OCI-LY1 (cell line): ENCODE measurements around the gene CLCN6.

ENCODE experiments used
- H2AFZ ChIP-seq: fragments of 200-600 bp; sonication (generic), shearing (Covaris generic); 2 replicates; pipeline ENCODE4 v1.6.0; 2014; ENCODE audit warnings: antibody characterized with exemption, mild to moderate bottlenecking, low read length
- H3F3A ChIP-seq: fragments of 200-600 bp; sonication (generic), shearing (Covaris generic); 2 replicates; pipeline ENCODE4 v1.6.0; 2014; ENCODE audit warnings: mild to moderate bottlenecking, antibody characterized with exemption, low read length, moderate library complexity; ENCODE audit not compliant: insufficient read depth
- H3K27ac ChIP-seq: fragments of 200-600 bp; sonication (generic); 2 replicates; pipeline ENCODE4 v1.5.1; 2014; ENCODE audit warnings: low read length, mixed run types, mild to moderate bottlenecking, low read depth; ENCODE audit not compliant: poor library complexity, severe bottlenecking
- H3K27me3 ChIP-seq: fragments of 200-600 bp; sonication (generic); 2 replicates; pipeline ENCODE4 v1.6.0; 2014; ENCODE audit warnings: antibody characterized with exemption, mild to moderate bottlenecking, low read length, moderate library complexity; ENCODE audit not compliant: insufficient read depth
- H3K36me3 ChIP-seq: fragments of 200-600 bp; sonication (generic); 2 replicates; pipeline ENCODE4 v1.6.1; 2014; ENCODE audit warnings: mild to moderate bottlenecking, antibody characterized with exemption, low read length, moderate library complexity, mixed read lengths; ENCODE audit not compliant: insufficient read depth
- H3K4me1 ChIP-seq: fragments of 200-600 bp; sonication (generic); 2 replicates; pipeline ENCODE4 v1.5.1; 2014; ENCODE audit warnings: mild to moderate bottlenecking, low read length, moderate library complexity; ENCODE audit not compliant: insufficient read depth, severe bottlenecking
- H3K4me2 ChIP-seq: fragments of 200-600 bp; sonication (generic), shearing (Covaris generic); 2 replicates; pipeline ENCODE4 v1.6.1; 2014; ENCODE audit warnings: low read length
- H3K4me3 ChIP-seq: fragments of 200-600 bp; sonication (generic); 2 replicates; pipeline ENCODE4 v1.5.1; 2014; ENCODE audit warnings: low read length, low read depth, mild to moderate bottlenecking, mixed read lengths; ENCODE audit not compliant: poor library complexity, severe bottlenecking
- H3K79me2 ChIP-seq: fragments of 200-600 bp; shearing (Covaris generic); 2 replicates; pipeline ENCODE4 v1.6.1; 2016; ENCODE audit warnings: mixed run types, low read length, mixed read lengths; ENCODE audit not compliant: insufficient read depth
- H3K9ac ChIP-seq: fragments of 200-600 bp; sonication (generic), shearing (Covaris generic); 2 replicates; pipeline ENCODE4 v1.6.1; 2014; ENCODE audit warnings: mild to moderate bottlenecking, low read length, mixed read lengths
- H3K9me2 ChIP-seq: fragments of 200-600 bp; sonication (generic), shearing (Covaris generic); 2 replicates; pipeline ENCODE4 v1.6.1; 2014; ENCODE audit warnings: low read depth, mild to moderate bottlenecking, low read length, mixed read lengths
- H3K9me3 ChIP-seq: fragments of 200-600 bp; shearing (Covaris generic); 2 replicates; pipeline ENCODE4 v1.6.1; 2014; ENCODE audit warnings: low read length, mixed read lengths
- H4K20me1 ChIP-seq: fragments of 200-600 bp; sonication (generic), shearing (Covaris generic); 2 replicates; pipeline ENCODE4 v1.6.0; 2016; ENCODE audit warnings: mild to moderate bottlenecking, low read length; ENCODE audit not compliant: insufficient read depth
- CTCF ChIP-seq: fragments of 200-600 bp; sonication (generic), shearing (Covaris generic); IDR thresholded peaks from 2 replicates; pipeline ENCODE4 v1.5.1; 2017; ENCODE audit warnings: mild to moderate bottlenecking, antibody characterized with exemption, low read length, moderate library complexity, mixed read lengths
- EZH2 ChIP-seq: fragments of 200-600 bp; sonication (generic), shearing (Covaris generic); IDR thresholded peaks from 2 replicates; pipeline ENCODE4 v1.8.0; 2017; ENCODE audit warnings: borderline replicate concordance, mixed run types, mild to moderate bottlenecking, antibody characterized with exemption, low read length, moderate library complexity, mixed read lengths

The CLCN6 gene

GRCh38 chr1:11806307-11806936 is 431 bp downstream of the CLCN6 start:
- H4K20me1 ChIP-seq = no peaks in the 10 kb centered on the region
- H3K4me2 ChIP-seq = peak overlapping the region; percentile 86
- peak overlapping the region; percentile 73 for H3K9ac ChIP-seq
- H3K27ac ChIP-seq = peak overlapping the region; percentile 56
- no peaks in the 10 kb centered on the region for H3K9me3 ChIP-seq
- peaks cover 36% of the 10 kb centered on the region for H3K36me3 ChIP-seq
- no peaks in the 10 kb centered on the region for H3F3A ChIP-seq
- peaks cover 57% of the 10 kb centered on the region for H3K4me1 ChIP-seq
- H3K4me3 ChIP-seq = peak overlapping the region; percentile 70
- H2AFZ ChIP-seq = no peak overlapping the region
- no peak for TF ChIP-seq EZH2
- TF ChIP-seq CTCF = no peak
- no peaks in the 10 kb centered on the region for H3K27me3 ChIP-seq
- peaks cover 5% of the 10 kb centered on the region; the same call in 1 of the 2 replicates for H3K79me2 ChIP-seq
- no peaks in the 10 kb centered on the region for H3K9me2 ChIP-seq

GRCh38 chr1:11807133-11807532 is 1.1 kb downstream of the CLCN6 start:
- peak overlapping the region; percentile 70 for H3K4me3 ChIP-seq
- H3K9me3 ChIP-seq = no peaks in the 10 kb centered on the region
- H3K27ac ChIP-seq = peak overlapping the region; percentile 56
- H3K4me2 ChIP-seq = peak overlapping the region; percentile 86
- peak overlapping the region; percentile 73 for H3K9ac ChIP-seq
- H3K9me2 ChIP-seq = no peaks in the 10 kb centered on the region
- H4K20me1 ChIP-seq = no peaks in the 10 kb centered on the region
- H3K27me3 ChIP-seq = no peaks in the 10 kb centered on the region
- H3K4me1 ChIP-seq = peaks cover 53% of the 10 kb centered on the region
- TF ChIP-seq CTCF (no peak), EZH2 (no peak)
- peaks cover 5% of the 10 kb centered on the region; the same call in 1 of the 2 replicates for H3K79me2 ChIP-seq
- H3F3A ChIP-seq = no peaks in the 10 kb centered on the region
- no peak overlapping the region for H2AFZ ChIP-seq
- peaks cover 40% of the 10 kb centered on the region for H3K36me3 ChIP-seq

GRCh38 chr1:11813021-11813420 is 7.0 kb downstream of the CLCN6 start:
- no peak overlapping the region for H2AFZ ChIP-seq
- H3K79me2 ChIP-seq = no peaks in the 10 kb centered on the region
- no peaks in the 10 kb centered on the region for H3F3A ChIP-seq
- H3K9me3 ChIP-seq = no peaks in the 10 kb centered on the region
- H3K4me3 ChIP-seq = no peak overlapping the region
- peak overlapping the region; percentile 18; the same call in 1 of the 2 replicates for H3K4me2 ChIP-seq
- no peaks in the 10 kb centered on the region for H4K20me1 ChIP-seq
- H3K27ac ChIP-seq = peak overlapping the region; percentile 47
- no peak for TF ChIP-seq EZH2
- no peak for TF ChIP-seq CTCF
- peaks cover 35% of the 10 kb centered on the region for H3K4me1 ChIP-seq
- H3K9me2 ChIP-seq = no peaks in the 10 kb centered on the region
- H3K9ac ChIP-seq = no peak overlapping the region
- H3K36me3 ChIP-seq = peaks cover 72% of the 10 kb centered on the region
- H3K27me3 ChIP-seq = no peaks in the 10 kb centered on the region
